HK-2 (cell line): Measurements from ENCODE around the gene GOLGA6L10.
"Not testable (repeated sequence)": the region's sequence is repeated elsewhere in the genome, so short reads cannot be mapped to it uniquely, and the experiment has no call there.

Experiments
- DNase-seq: peaks from one replicate; pipeline ENCODE4 v3.0.0-alpha.2; 2018; ENCODE audit not compliant: unreplicated experiment

GOLGA6L10 gene, protein sequence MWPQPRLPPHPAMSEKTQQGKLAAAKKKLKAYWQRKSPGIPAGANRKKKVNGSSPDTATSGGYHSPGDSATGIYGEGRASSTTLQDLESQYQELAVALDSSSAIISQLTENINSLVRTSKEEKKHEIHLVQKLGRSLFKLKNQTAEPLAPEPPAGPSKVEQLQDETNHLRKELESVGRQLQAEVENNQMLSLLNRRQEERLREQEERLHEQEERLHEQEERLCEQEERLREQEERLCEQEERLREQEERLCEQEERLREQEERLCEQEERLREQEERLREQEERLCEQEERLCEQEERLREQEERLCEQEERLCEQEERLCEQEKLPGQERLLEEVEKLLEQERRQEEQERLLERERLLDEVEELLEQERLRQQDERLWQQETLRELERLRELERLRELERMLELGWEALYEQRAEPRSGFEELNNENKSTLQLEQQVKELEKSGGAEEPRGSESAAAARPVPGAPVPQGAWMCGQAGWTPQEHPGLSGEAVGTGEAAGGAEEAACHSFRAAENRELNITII

DNA sequence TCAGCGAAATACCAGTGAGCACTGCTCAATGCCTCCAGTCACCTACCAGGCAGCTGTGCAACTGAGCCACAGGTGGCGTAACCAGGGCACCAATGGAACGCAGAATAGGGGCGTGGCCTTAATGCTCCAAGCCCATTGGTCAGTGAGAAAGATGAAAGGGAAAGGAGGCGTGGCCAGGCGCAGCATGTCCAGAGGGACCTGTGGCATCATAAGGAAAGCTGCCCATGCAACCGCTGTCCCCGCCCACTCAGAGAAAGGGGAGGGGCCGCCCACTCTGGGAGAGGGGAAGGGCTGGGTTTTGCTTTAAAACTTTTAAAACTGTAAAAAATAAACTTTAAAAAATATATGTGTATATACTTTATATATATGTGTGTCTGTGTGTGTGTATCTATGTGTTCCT, at the start of gene GOLGA6L10:
Gene GOLGA6L10 (minus strand): TSS at position 101 of the 400 bp plus-strand sequence. CDS start 100 bp downstream, at position 1.
- DNase-seq = not testable (repeated sequence)

DNA sequence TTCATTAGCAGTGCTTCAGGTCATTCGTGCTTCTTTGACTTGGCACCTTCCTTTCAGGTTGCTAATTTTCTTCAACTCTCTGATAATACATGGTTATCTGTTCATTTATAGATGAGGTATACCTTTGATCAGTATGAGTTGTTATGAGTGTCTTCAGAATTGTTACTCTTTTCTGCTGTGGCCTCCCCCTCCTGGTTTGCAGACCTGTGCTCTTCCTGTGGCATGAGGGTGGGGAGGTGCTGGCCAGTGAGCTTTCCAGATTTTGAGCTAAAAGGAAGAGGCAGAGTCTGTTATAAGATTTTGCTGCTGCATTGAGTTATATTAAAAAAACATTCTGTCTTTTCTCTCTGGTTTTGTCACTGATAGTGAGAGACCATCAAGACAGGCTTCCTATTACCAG, 49.5 kb upstream of the GOLGA6L10 start:
- DNase-seq = no peak

DNA sequence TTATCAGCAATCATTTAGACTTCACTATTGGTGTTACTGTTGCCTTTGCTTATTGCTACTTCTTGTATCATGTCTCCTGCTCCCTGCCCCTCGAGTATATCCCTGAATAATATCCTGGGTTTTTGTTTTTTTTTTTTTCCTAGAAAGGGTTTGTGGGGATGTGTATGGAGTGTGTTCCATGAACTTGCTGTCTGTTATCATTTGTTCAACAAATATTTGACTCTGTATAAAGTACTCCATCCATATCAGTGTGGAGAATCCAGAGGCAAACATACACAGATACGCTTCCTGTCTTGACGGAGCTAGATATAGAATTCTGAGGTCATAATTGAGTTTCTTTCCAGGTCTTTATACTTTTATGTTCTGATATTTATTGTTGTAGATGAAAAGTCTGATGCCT, 48.5 kb upstream of the GOLGA6L10 start:
- no peak for DNase-seq

DNA sequence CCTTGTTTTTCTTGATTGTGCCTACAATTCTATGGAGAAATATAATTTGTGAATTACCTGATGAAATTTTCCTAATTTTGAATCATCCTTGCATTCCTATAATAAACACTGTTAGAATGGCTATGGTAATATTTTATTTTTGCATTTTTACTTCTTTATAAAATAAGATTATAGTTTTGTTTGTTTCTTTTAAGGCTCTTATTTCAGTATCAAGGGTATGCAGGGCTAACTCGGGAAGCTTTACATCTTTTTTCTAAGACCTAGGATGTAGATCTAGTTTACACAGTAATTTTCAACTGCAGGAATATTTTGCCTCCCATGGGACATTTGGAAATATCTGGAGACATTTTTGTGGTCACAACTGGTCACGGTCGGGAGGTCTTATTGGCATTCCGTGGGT, 46.5 kb upstream of the GOLGA6L10 start:
- DNase-seq = not testable (repeated sequence)

DNA sequence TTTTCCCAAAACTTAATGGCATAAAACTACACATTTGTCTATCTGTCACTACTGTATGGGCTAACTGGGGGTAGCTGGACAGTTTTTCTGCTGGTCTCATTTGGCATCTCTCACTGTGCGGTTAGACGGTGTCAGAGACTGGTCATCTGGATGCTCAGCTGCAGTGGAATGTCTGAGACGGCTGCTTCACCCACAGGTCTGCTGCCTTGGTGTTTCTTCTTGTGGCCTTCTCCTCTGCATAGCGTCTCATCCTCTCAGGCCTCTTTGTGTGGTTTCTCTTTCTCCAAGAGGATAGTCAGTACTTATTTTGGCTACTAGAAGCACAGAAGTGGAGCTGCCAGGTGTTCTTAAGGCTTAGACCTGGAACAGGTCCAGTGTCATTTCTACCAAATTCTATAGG, 44.4 kb upstream of the GOLGA6L10 start:
- DNase-seq = peak; percentile 22

DNA sequence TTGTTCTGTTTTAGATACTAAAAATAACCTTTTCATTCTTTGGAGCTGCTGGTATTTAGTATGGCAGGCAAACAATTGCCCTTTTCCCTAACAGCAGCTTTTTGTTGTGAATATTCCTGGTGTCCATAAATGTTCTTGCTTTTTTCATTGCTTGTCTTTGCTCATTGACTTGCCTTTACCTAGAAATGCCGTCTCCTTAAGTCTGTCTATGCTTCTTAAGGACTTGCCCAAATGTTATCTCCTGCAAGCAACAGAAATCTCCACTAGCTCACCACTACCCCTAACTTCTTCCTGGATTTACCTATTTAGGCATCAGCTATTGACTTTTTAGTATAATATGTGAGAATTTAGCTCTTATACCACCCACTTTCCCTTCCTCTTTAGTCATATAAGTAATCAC, 42.8 kb upstream of the GOLGA6L10 start:
- not testable (repeated sequence) for DNase-seq

DNA sequence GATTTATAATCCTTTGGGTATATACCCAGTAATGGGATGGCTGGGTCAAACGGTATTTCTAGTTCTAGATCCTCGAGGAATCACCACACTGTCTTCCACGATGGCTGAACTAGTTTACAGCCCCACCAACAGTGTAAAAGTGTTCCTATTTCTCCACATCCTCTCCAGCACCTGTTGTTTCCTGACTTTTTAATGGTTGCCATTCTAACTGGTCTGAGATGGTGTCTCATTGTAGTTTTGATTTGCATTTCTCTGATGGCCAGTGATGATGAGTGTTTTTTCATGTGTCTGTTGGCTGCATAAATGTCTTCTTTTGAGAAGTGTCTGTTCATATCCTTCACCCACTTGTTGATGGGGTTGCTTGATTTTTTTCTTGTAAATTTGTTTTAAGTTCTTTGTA, 40.9 kb upstream of the GOLGA6L10 start:
- not testable (repeated sequence) for DNase-seq

DNA sequence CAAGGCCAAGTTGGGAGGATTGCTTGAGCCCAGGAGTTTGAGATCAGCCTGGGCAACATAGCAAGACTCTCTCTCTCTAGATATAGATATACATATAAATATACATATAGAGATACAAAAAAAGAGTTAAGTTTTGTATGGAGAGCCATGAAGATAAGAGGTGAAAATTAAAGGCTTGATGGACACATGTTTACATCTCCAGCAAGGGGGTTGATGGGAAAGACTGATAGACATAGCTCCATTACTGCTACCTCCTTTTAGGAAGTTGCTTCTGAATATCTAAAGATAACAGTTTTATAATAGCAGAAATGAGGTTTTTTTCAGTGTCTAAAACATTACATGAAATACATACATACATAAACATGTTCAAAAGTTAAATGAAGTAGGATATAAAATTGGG, 37.9 kb upstream of the GOLGA6L10 start:
- not testable (repeated sequence) for DNase-seq

DNA sequence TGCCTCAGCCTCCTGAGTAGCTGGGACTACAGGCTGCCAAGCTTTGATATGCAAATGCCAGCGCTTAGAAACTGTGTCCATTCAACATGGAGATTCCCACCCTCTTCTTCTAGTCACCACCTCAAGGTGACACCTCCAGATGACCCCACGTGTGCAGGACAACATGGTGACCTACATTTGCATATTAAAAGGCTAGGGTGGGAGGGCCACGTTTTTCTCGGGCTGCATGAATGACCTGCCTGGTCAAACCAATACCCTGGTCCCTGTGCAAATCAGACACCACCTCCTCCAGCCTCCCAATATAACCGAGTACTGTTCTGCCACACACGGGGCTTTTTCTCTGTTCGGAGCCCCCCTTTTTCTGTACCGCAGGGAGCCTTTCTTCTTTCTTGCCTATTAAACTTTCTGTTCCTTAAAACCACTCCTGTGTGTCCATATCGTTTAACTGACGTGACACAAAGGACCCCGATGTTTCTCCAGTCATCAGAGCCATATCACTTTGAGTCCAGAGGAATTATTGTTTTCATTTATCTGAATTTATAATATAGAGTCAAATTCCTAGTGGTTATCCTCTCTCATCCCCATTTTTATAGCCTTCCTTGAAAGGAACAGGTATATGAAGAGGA, 32.2 kb upstream of the GOLGA6L10 start:
- not testable (repeated sequence) for DNase-seq

DNA sequence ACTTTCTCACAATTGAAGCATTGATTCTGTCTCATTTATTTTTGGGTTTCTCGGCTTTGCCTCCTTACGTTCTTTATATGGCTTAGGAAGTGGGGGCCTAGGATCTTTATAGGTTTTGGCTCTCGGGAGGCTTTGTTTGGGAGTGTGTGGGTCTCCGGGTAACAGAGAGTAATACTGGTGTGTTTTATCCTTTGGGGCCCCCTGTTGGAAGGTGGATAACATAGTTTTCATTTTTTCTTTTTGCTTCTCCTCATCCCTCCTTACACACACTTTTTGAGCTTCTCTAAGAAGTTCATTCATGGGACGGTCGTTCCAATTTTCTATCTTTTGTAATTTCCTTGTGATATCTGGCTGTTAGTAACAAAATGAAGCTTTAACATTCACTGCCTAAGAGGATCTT, 30.3 kb upstream of the GOLGA6L10 start:
- DNase-seq = not testable (repeated sequence)

DNA sequence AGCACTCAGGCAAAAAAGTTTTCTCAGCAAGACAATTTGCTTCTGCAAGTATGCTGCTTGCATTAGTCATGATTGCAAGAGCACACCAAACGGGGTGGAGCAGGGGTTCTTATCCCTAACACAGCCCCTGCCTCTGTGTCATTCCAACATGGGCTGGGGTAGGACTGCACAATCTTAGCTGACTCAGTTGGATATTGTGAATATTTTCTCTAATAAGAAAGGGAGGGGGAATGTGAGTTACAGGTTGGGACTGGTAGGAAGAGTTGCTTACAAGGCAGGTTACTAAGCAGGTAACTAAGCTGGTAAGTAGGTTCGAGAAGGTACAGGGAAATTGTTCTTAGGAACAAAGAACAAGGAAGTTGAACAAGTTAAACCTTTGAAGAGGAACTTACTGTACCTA, 24.4 kb upstream of the GOLGA6L10 start:
- DNase-seq = not testable (repeated sequence)

DNA sequence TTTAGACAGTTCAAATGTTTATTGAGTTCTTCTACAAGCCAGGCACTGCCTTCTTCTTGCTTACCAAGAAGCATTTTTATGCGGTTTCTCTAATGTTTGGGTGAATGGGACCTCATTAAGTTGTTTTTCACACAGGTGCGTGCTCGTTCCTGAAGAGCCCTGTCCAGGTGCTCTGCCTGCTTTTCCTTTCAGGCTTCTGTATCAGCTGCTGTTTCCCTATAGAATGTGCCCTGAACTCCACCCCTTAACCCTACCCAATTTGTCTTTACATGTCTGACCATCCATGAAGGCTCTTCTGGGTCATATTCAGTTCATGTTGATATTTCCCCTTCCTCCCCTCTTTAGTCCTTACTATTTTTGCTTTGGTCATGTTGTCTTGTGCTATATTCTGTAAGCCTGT, 22.4 kb upstream of the GOLGA6L10 start:
- DNase-seq = no peak

DNA sequence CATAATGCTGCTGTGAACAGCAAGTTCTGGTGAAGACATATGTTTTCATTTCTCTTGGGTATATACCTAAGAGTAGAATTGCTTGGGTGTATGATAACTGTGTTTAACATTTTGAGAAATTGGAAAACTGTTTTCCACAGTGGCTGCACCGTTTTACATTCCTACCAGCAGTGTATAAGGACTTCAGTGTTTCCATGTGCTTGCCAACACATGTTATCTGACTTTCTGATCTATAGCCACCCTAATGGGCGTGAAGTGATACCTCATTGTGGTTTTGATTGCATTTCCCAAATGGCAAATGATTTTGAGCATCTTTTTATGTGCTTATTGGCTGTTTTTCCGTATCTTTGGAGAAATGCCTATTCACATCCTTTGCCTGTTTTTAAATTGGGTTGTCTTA, 18.5 kb upstream of the GOLGA6L10 start:
- DNase-seq = not testable (repeated sequence)

DNA sequence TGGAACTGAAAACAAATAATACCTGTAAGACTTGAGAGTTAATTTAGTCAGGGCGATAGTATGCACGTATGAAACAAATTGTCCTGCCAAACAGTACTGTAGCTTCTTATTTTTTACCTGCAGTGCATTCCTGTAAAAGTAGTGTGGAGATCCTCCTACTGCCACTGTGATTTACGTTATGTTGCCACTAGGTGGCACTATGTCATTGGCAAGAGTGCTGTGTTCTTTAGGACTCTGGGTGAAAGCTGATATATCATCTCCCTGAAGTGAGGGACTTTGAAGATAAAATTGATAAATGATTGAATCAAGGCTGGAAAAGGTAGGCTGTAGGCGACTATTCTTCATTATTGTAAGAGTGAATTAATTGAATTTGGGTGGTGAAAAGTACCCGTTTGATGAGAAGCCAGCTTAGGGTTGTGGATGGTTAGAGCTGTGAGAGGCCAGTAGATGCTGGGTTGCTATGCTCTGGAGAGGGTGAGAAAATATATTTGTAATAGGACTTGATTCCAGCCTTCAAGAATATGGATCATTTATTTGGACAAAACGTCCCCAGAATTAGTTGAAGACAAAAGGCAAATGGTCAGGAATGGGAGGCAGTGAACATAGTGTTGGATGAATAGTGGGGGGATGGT, 16.5 kb upstream of the GOLGA6L10 start:
- not testable (repeated sequence) for DNase-seq

DNA sequence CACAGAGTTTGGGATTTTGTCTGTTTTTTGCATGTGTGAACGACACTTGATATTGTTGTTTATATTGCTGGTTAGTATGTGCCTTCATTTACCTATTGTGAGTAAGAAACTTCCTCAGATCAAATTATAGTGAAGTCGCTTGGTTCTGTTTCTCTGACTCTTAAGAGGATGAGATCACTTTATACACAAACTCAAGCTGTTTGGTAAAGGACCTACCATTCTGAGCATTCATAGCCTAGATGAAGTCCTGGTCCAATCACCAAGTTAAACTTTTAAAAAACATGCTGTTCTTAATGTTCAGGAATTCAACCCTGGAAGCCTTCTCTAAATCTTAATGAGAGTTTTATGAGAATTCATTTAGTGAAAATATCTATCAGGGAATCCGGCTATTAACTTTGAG, 15.3 kb upstream of the GOLGA6L10 start:
- DNase-seq = not testable (repeated sequence)

DNA sequence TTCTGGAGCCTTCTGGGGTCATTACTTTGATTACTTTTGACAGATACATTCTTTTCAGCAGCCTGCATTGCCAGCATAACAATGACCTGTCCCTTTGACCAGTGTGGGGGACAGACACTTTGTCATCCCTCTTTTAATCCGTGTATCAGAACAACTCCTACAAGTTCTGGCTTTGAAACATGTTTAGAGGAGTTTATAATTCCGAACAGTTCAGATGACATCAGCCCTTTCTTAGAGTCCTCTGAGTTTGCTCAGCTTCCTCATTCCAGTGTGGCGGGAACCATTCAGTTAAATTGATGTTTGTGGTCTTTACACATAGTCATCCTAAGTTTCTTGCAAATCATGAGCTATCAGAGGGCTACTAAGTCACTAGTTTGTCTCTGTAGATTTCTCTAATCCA, 13.5 kb upstream of the GOLGA6L10 start:
- DNase-seq = not testable (repeated sequence)

DNA sequence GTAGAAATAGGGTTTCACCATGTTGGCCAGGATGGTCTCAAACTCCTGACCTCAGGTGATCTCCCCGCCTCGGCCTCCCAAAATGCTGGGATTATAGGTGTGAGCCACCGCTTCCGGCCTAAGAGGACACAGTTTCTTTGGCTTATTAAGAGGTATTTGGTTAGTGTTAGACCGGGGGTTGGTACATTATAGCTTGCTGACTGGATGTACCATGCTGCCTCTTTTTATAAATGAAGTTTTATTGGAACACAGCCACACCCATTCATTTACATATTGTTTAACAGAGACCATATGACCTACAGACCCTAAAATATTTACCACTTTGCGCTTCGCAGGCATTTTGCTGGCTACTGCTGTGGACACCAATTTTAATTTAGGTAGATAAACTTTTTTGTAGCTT, 11.3 kb upstream of the GOLGA6L10 start:
- not testable (repeated sequence) for DNase-seq

DNA sequence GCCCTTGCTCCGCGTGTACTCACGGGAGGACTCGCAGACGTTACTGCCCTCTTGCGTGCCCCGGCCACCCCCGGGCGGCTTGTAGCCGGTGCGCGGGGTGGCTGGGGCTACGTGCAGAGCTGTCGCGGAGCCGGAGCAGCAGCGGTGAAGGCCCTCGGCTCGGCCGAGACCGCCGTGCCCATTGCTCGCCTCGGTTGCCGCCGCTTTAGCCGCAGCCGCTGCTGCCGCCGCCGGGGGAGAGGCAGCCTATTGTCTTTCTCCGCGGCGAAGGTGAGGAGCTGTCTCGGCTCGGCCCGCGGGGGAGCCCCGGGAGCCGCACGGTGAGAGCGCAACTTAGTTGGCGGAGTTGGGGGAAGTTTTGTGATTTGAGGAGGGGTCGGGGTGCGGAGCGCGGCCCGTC, 5.8 kb upstream of the GOLGA6L10 start:
- DNase-seq = not testable (repeated sequence)

DNA sequence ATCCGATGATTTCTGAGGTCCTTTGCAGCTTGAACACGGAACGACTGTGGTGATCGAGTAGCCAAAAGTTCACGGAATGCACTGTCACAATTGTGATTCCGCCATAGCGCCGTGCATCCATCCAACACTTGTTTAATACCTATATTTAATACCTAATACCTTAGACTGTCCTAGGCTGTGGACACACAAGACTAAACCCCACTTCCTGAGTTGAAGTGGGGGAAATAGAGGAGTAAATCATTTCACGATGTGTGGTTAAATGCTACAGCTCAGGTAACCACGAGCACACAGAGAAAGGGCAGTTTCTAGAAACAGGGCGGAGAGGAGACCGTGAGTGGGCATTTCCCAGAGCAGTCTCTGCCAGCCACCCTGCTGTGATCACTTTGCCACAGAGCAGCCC, 5.3 kb upstream of the GOLGA6L10 start:
- not testable (repeated sequence) for DNase-seq

DNA sequence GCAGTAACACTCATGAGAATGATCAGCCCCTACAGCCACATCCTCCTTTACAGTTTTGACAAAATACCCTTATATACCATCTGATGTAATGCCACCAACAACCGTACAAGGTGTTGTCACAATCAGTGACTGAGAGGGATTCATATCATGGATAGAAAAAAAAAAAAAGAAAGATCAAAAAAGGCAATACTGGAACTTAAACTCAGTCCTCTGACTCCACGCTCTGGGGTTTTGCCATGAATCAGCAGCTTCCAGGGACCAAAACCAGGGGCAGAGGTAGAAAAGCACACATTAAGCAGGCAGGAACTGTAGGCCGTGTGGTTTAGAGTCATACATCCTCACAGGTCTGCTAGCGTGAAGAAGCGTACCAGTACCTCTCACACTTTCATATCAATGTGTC, 1.6 kb downstream of the GOLGA6L10 start:
- not testable (repeated sequence) for DNase-seq

DNA sequence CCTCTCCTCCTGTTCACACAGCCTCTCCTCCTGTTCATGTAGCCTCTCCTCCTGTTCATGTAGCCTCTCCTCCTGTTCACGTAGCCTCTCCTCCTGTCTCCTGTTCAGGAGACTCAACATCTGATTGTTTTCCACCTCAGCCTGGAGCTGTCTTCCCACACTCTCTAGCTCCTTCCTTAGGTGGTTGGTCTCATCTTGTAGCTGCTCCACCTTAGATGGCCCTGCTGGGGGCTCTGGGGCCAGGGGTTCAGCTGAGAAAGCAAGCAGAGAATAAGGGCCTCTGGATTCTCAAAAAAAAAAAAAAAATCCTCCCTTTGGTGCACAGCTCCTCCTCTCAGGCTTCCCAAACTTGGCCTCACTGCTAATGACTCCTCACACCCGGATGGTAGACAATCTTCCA, 4.1 kb downstream of the GOLGA6L10 start:
- not testable (repeated sequence) for DNase-seq

DNA sequence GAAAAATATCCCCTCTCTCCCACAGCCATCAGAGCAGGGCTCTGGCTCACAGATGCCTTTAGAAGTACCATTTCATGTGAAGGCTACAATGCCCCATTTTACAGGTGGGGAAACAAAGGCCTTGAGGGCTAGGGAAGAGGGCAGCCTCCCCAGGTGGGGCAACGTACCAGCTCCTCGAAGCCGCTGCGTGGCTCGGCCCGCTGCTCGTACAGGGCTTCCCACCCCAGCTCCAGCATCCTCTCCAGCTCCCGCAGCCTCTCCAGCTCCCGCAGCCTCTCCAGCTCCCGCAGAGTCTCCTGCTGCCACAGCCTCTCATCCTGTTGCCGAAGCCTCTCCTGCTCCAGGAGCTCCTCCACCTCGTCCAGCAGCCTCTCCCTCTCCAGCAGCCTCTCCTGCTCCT, 4.9 kb downstream of the GOLGA6L10 start:
- DNase-seq = not testable (repeated sequence)
